NB4 (cell line): ENCODE results near the gene RAB12.

Experiments used
- MAX ChIP-seq: IDR thresholded peaks from 2 replicates; pipeline ENCODE4 v1.6.1; 2011; ENCODE audit warnings: low read depth, low read length
- MYC ChIP-seq: IDR thresholded peaks from 2 replicates; pipeline ENCODE4 v1.6.1; 2011; ENCODE audit warnings: low read depth, low read length
- POLR2A ChIP-seq: IDR thresholded peaks from 2 replicates; pipeline ENCODE4 v1.6.1; 2011; ENCODE audit warnings: mild to moderate bottlenecking; ENCODE audit not compliant: insufficient read length; ENCODE audit errors: extremely low read depth
- TF ChIP-seq, protein P1 (sequence below): IDR thresholded peaks from one replicate; pipeline ENCODE4 v1.5.1; 2012; ENCODE audit warnings: low read depth, low read length

DNA sequence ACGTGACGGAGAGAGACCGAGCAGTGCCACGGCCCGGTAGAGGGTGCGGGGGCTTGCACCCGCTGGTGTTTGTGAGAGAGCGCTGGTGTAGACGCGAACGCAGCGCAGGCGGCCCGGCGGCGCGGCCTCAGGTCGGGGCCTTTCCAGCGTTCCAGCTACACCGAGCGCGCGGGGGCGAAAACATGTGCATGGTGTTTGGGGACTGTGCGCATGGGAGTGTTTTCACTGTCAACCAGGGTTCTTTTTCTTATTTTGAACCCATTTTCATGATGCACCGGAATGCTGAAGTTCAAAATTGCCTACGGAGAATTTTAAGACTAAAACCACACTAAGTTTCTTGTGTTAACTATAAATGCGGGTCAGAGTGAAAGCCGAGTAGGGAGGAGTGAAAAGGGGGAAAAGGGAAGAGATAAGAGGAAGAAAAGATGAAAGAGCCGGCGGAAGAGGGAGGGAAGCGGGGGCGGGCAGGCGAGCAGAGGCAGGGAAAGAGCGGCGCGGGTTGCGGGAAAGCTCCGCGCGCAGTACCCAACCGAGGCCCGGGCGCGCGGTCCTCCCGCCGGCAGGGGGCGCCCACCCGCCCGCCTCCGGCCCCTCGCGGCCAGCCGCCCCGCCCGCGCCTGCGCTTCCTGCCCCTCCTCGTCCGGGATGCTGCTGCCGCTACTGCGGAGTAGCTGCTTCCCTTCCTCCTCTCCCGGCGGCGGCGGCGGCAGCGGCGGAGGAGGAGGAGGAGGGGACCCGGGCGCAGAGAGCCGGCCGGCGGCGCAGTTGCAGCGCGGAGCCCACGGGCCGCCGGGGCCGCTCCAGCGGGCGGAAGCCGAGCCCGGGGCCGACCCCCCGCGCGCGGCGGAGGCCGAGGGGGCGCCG, at the start of gene RAB12:
- TF ChIP-seq MAX (no peak), POLR2A (peak; percentile 33), MYC (no peak)
- TF ChIP-seq, protein P1, sequence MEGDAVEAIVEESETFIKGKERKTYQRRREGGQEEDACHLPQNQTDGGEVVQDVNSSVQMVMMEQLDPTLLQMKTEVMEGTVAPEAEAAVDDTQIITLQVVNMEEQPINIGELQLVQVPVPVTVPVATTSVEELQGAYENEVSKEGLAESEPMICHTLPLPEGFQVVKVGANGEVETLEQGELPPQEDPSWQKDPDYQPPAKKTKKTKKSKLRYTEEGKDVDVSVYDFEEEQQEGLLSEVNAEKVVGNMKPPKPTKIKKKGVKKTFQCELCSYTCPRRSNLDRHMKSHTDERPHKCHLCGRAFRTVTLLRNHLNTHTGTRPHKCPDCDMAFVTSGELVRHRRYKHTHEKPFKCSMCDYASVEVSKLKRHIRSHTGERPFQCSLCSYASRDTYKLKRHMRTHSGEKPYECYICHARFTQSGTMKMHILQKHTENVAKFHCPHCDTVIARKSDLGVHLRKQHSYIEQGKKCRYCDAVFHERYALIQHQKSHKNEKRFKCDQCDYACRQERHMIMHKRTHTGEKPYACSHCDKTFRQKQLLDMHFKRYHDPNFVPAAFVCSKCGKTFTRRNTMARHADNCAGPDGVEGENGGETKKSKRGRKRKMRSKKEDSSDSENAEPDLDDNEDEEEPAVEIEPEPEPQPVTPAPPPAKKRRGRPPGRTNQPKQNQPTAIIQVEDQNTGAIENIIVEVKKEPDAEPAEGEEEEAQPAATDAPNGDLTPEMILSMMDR: no peak
